ENCODE results near the gene FXYD7.

The FXYD7 gene

GRCh38 chr19:35106291-35106583 is 36.8 kb upstream of the FXYD7 start:
- no peak for DNase-seq (ENCODE audit: low read depth in 1 of 2, low spot score in 1 of 2)
- Histone ChIP-seq H3K27me3 (ENCODE audit: insufficient read depth, poor library complexity, severe bottlenecking) (no peaks in the 10 kb centered on the region), H3K4me3 (replicated peaks; ENCODE audit: insufficient read depth, low read length) (no peak overlapping the region), H3K27ac (replicated peaks) (no peak overlapping the region)
- TF ChIP-seq GABPA (IDR thresholded peaks at IDR 0.05; ENCODE audit: low read depth) (no peak), REST (IDR thresholded peaks at IDR 0.05; ENCODE audit: insufficient replicate concordance, low read depth) (no peak), SPI1 (IDR thresholded peaks at IDR 0.05; ENCODE audit: borderline replicate concordance, low read depth) (no peak), POLR2AphosphoS5 (IDR thresholded peaks at IDR 0.05; ENCODE audit: low read depth) (no peak), CTCF (IDR thresholded peaks at IDR 0.05; ENCODE audit: insufficient read depth, low read length) (no peak)

- H3K4me3 ChIP-seq (replicated peaks; ENCODE audit: insufficient read depth, low read length), result no peak overlapping the region
- no peaks in the 10 kb centered on the region for H3K27me3 ChIP-seq (ENCODE audit: insufficient read depth, poor library complexity, severe bottlenecking)
- H3K27ac ChIP-seq (replicated peaks), result no peak overlapping the region
- no peak for DNase-seq (ENCODE audit: low read depth in 1 of 2, low spot score in 1 of 2)
- TF ChIP-seq REST (IDR thresholded peaks at IDR 0.05; ENCODE audit: insufficient replicate concordance, low read depth) (no peak), SPI1 (IDR thresholded peaks at IDR 0.05; ENCODE audit: borderline replicate concordance, low read depth) (no peak), POLR2AphosphoS5 (IDR thresholded peaks at IDR 0.05; ENCODE audit: low read depth) (no peak), GABPA (IDR thresholded peaks at IDR 0.05; ENCODE audit: low read depth) (no peak), CTCF (IDR thresholded peaks at IDR 0.05; ENCODE audit: insufficient read depth, low read length) (no peak)
Observed at GRCh38 chr19:35106898-35107541, 36.0 kb upstream of the FXYD7 start.

- no peak for DNase-seq (ENCODE audit: low read depth in 1 of 2, low spot score in 1 of 2)
- no peak for TF ChIP-seq REST (IDR thresholded peaks at IDR 0.05; ENCODE audit: insufficient replicate concordance, low read depth)
- TF ChIP-seq POLR2AphosphoS5 (IDR thresholded peaks at IDR 0.05; ENCODE audit: low read depth), result no peak
- no peak for TF ChIP-seq CTCF (IDR thresholded peaks at IDR 0.05; ENCODE audit: insufficient read depth, low read length)
- TF ChIP-seq GABPA (IDR thresholded peaks at IDR 0.05; ENCODE audit: low read depth), result no peak
- TF ChIP-seq SPI1 (IDR thresholded peaks at IDR 0.05; ENCODE audit: borderline replicate concordance, low read depth), result no peak
- Histone ChIP-seq H3K27ac (replicated peaks) (no peak overlapping the region), H3K4me3 (replicated peaks; ENCODE audit: insufficient read depth, low read length) (no peak overlapping the region), H3K27me3 (ENCODE audit: insufficient read depth, poor library complexity, severe bottlenecking) (no peaks in the 10 kb centered on the region)
Observed at GRCh38 chr19:35107545-35107944, 35.5 kb upstream of the FXYD7 start.
